ENCODE data around the gene ARFGEF2.
A peak's percentile ranks its signal among the peaks of the same experiment; 100 is the strongest.
"Not testable (repeated sequence)": the region's sequence is repeated elsewhere in the genome, so short reads cannot be mapped to it uniquely, and the experiment has no call there.

Gene ARFGEF2

GRCh38 chr20:49009899-49010631 lies 88.6 kb downstream of the ARFGEF2 start:
- no peak for DNase-seq

- DNase-seq = no peak
These were observed 102.7 kb downstream of the ARFGEF2 start for GRCh38 chr20:49024220-49024619.

DNA sequence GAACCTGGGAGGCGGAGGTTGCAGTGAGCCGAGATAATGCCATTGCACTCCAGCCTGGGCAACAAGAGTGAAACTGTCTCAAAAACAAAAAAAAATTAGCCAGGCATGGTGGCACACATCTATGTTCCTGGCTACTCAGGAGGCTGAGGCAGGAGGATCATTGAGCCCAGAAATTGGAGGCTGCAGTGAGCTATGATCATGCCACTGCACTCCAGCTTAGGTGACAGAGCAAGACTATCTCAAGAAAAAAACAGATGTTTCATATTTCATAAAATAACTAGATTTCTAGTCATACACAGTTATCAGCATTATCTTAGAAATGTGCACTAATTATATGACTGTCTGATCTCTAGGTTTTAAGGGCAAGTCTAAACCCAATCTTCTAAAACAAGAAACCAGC lies 106.7 kb downstream of the ARFGEF2 start:
- DNase-seq = not testable (repeated sequence)

DNA sequence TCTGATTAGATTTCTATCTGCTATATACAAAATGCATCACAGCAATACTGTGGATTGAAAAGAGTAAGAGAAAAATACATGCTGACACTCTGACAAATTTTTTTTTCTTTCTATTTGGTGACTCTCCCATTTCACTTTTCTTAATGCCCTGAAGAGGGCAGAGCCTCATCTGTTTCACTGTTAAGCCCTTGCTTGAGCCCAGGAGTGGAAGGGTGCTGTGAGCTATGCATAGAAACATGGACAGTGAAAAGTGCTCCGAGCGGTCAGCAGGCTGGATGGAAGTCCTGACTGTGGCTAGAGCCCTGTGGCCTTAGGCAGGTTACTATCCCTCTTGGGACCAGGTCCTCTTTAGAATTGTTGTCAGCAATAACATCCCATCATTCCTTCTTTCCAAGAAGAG lies 107.2 kb downstream of the ARFGEF2 start:
- DNase-seq = no peak

DNA sequence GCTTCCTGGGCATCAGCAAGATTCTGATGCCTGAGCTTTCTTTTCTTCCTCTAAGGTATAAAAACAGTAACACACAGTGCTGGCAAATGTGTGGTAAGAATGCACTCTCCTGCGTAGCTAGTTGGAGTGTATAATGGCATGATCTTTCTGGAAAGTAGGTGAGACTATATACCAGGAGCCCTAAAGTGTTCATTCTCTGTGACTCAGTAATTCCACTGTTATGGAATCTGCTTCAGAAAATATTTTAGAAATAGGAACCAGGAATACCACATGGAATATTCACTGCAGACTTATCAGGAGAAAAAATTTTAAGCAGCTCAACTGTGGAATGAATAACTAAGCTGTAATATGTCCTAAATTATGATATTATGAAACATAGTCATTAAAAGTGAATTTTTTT lies 107.7 kb downstream of the ARFGEF2 start:
- no peak for DNase-seq

GRCh38 chr20:49030954-49031619 lies 109.6 kb downstream of the ARFGEF2 start:
- no peak for DNase-seq

- DNase-seq = no peak
These were observed 110.9 kb downstream of the ARFGEF2 start for GRCh38 chr20:49032455-49032854.

DNA sequence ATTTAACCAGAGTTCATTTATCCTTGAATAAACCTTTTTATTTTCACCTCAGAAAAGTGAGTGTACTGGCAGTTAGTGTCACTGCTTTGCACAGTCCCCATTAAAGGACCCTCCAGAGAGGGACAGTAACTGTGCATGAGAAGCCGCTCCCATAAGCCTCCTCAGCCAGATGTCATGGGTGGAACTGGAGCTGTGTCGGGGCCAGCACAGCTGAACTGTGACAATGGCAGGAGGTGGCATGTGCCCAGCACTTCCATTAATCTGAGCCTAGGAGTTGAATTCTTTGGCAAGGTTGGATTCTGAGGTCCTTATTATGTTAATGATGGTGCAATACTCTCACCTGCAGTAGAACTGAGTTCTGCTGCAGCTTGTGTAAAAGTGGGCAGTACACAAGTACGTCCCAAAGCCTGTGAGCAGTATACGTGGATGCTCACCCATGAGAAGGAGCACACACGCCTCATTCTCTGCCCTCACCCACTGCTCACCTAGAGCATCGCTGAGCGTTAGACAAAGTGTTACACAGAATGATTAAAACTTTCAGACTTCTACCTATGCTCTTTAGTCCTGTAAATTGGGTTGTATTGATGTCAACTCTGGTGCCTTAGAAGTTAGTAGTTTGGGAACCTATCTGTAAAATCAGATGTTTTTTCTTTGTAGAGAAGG lies 112.7 kb downstream of the ARFGEF2 start:
- DNase-seq = no peak

DNA sequence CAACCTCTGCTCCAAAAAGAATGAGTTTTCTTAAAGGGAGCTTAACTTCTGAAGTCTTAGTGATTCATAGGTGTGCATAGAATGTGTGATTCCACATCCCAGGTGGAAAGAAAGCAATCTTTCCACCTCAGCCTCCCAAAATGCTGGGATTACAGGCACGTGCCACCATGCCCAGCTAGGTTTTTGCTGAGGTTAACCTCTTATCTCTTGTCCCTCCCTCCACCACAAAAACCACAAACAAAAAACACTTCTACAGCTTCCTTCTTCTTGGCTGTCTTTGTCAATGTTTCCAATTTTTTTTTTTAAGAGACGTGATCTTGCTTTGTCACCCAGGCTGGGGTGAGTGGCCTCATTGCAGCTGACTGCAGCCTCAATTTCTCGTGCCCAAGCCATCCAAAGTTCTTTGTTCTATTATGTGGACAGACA lies 116.5 kb downstream of the ARFGEF2 start:
- peak; percentile 26 for DNase-seq

- DNase-seq = no peak
These were observed 118.3 kb downstream of the ARFGEF2 start for GRCh38 chr20:49039854-49040253.

GRCh38 chr20:49043000-49043399 lies 121.5 kb downstream of the ARFGEF2 start:
- no peak for DNase-seq

GRCh38 chr20:49045440-49046086 lies 124.1 kb downstream of the ARFGEF2 start:
- DNase-seq = peak; percentile 40

DNA sequence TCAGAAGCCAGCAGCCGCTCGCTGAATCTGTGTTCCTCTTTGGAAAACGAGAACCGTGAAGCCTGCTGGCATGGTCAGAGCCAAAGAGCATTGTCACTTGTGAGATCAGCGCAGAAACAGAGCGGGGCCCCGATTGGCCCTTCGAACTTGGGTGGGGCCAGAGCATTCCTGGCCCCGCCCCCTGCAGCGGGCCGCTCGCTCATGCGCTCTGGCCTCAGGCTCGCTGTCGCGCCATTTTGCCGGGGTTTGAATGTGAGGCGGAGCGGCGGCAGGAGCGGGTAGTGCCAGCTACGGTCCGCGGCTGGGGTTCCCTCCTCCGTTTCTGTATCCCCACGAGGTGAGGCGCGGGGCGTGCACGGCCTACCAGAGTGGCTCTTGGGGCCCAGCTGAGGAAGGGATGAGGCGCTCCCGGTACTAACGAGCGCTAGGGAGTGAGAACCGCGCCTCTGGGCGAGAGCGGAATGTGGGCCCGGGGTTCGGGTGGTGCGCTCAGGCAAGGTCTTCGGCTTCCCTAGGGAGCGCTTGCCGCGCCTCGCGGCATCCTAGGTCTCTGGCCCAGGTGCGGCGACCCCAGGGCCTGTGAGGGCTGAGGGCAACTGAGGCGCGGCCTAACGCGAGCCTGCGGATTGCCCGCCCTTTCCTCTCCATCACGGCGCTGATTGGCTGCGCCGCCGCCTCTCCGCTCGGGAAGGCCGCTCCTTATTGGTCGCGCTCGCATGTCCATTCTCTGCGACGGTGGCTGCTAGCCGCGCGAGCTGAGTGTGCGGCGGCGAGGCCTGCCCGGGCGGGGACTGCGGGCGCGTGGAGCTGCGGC lies 124.8 kb downstream of the ARFGEF2 start, which contains the start of gene CSE1L:
TSS of gene CSE1L (plus strand) at position 226 of the 814 bp plus-strand sequence. CDS start 12,152 bp downstream, outside the sequence.
- peak; percentile 96 for DNase-seq

- DNase-seq = no peak
These were observed 130.8 kb downstream of the ARFGEF2 start for GRCh38 chr20:49052334-49052733.

DNA sequence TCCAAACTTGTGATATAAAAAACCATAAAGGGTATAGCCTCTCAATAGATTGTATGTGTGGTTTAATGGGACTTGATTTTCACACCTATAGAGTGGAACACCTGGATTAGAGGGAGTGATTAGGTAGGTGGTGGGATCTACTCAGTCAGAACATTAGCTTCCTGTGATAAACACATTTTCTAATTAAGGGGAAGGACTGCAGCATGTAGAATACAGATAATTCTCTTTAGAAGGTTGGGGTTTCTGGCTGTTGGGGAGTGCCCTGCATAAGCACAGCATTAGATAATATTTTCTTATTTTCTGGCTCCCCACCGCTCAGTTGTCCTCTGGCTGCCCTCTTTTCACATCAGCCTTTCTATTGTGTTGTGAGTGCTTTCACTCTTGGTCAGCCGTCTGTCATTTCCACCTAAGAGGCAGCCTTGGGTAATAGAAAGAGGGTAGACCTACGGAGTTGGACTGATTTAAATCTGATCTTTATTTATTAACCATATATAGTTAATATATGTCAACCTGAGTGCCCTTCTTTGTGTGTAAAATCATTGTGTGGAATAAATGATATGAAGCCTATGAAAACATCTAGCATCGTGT lies 132.6 kb downstream of the ARFGEF2 start:
- no peak for DNase-seq

- DNase-seq = no peak
These were observed 141.8 kb downstream of the ARFGEF2 start for GRCh38 chr20:49063279-49063678.

DNA sequence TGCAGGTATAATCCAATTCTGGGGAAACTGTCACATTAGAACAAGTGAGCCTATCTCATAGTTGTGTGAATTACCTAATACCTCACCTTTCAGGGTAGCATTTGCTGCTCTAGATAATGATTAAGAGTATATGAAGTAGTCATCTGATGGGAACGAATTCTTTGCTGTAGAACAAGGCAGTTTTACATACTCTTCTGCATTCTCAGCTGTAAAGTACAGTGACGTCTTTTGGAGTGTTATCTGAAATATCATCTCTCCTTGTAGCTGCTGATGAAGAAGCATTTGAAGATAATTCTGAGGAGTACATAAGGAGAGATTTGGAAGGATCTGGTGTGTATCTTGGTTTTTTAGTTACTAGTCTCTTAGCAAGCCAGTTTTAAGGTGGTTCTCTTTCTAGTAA lies 153.0 kb downstream of the ARFGEF2 start:
- no peak for DNase-seq

- no peak for DNase-seq
These were observed 156.8 kb downstream of the ARFGEF2 start for GRCh38 chr20:49078310-49078709.

DNA sequence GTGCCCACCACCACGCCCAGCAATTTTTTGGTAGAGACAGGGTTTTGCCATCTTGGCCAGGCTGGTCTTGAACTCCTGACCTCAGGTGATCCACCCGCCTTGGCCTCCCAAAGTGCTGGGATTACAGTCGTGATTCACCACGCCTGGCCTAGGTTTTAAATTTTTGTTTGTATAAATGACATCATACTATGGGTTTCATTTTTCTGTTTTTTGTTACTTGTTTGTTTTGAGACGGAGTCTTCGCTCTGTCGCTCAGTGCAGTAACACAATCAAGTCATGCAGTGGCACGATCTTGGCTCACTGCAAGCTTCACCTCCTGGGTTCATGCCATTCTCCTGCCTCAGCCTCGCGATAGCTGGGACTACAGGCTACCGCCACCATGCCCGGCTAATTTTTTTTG lies 160.8 kb downstream of the ARFGEF2 start:
- DNase-seq = not testable (repeated sequence)

Data from activated CD4-positive, alpha-beta T cell treated with anti-CD3 and anti-CD28 coated beads for 48 hours (primary cell).